T-helper 2 cell treated with Interferon-gamma antibody and Interleukin-4, amounts not matched to agents 5 μg/mL and 100 μg/mL, for 36 hours (primary cell): ENCODE measurements around the gene RECQL5.

Experiments used
- DNase-seq: peaks from one replicate; pipeline ENCODE4 v3.0.0; 2021; ENCODE audit warnings: low spot score
- H3K27ac Mint-ChIP-seq: one replicate; pipeline ENCODE4 v1.8.0; 2021; ENCODE audit warnings: mild to moderate bottlenecking, mixed read lengths
- H3K27me3 Mint-ChIP-seq: one replicate; pipeline ENCODE4 v1.8.0; 2021; ENCODE audit warnings: low read depth, mixed read lengths
- H3K36me3 Mint-ChIP-seq: one replicate; pipeline ENCODE4 v1.8.0; 2021; ENCODE audit warnings: low read depth, mixed read lengths
- H3K4me1 Mint-ChIP-seq: one replicate; pipeline ENCODE4 v1.8.0; 2021; ENCODE audit warnings: low read depth, mixed read lengths
- H3K4me3 Mint-ChIP-seq: one replicate; pipeline ENCODE4 v1.8.0; 2022; ENCODE audit warnings: mild to moderate bottlenecking, moderate library complexity, mixed read lengths
- H3K9me3 Mint-ChIP-seq: one replicate; pipeline ENCODE4 v1.8.0; 2021; ENCODE audit warnings: mixed read lengths

RECQL5 gene

GRCh38 chr17:75617675-75618074 lies 49.3 kb downstream of the RECQL5 start:
- Mint-ChIP-seq H3K36me3 (no peaks in the 10 kb centered on the region), H3K9me3 (no peaks in the 10 kb centered on the region)

GRCh38 chr17:75617218-75617617 lies 49.7 kb downstream of the RECQL5 start:
- Mint-ChIP-seq H3K36me3 (no peaks in the 10 kb centered on the region), H3K4me3 (no peak overlapping the region), H3K9me3 (no peaks in the 10 kb centered on the region), H3K4me1 (no peaks in the 10 kb centered on the region), H3K27ac (no peak overlapping the region), H3K27me3 (no peaks in the 10 kb centered on the region)
- DNase-seq: no peak

More at GRCh38 chr17:75617675-75618074, 49.3 kb downstream of the RECQL5 start:
- no peak for DNase-seq
- Mint-ChIP-seq H3K4me1 (no peaks in the 10 kb centered on the region), H3K27me3 (no peaks in the 10 kb centered on the region), H3K27ac (no peak overlapping the region), H3K4me3 (no peak overlapping the region)

GRCh38 chr17:75616521-75617122 lies 50.3 kb downstream of the RECQL5 start:
- H3K4me1 Mint-ChIP-seq: no peaks in the 10 kb centered on the region
- no peaks in the 10 kb centered on the region for H3K27me3 Mint-ChIP-seq
- no peaks in the 10 kb centered on the region for H3K36me3 Mint-ChIP-seq
- no peak for DNase-seq
- H3K4me3 Mint-ChIP-seq: no peak overlapping the region
- no peaks in the 10 kb centered on the region for H3K9me3 Mint-ChIP-seq
- no peak overlapping the region for H3K27ac Mint-ChIP-seq

DNA sequence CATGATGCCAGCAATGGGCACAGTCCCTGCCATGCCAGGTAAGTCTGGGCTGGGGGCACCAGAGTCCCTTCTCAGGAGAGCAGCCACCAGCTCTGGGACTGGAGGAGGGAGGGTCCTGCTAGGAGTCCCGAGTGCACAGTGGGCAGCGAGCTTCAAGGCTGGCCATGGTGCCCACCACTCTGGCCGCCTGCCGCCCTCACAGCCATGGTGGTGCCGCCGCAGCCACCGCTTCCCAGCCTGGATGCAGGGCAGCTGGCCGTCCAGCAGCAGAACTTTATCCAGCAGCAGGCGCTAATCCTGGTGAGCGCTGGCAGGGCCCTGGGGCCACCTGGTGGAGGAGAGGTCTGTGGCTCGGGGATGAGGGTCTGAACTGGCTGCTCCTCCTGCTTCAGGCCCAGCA lies 51.7 kb downstream of the RECQL5 start:
- no peaks in the 10 kb centered on the region for H3K9me3 Mint-ChIP-seq

DNA sequence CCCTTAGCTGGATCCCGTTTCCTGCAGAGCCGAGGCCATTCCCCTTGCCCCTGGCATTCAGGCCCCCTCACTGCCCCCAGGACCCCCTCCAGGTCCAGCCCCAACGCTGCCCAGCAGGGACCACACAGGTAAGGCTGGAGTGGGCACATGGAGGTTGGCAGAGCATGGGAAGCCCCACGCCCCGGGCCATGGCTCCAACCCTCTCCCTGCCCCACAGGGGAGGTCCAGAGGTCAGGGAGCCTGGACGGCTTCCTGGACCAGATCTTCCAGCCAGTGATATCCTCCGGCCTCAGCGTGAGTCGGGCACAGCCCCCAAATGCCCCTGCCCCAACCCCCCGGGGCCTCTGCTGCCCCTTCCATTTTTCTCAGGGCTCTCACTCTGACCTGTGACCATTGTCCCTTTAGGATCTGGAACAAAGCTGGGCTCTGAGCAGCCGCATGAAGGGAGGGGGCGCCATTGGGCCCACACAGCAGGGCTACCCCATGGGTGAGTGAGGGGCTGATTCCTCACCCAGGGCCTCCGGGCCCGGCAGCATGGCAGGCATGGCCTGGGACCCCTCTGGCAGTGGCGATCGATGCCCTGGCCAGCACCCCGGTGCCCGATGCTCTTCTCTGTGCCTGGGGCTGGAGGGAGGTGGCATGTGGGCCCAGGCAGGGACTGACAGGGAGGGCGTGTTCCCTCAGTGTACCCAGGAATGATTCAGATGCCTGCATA lies 52.2 kb downstream of the RECQL5 start:
- H3K4me1 Mint-ChIP-seq: no peaks in the 10 kb centered on the region
- no peak for DNase-seq
- H3K27me3 Mint-ChIP-seq: no peaks in the 10 kb centered on the region
- H3K36me3 Mint-ChIP-seq: no peaks in the 10 kb centered on the region
- H3K9me3 Mint-ChIP-seq: no peaks in the 10 kb centered on the region
- no peak overlapping the region for H3K27ac Mint-ChIP-seq
- no peak overlapping the region for H3K4me3 Mint-ChIP-seq

More for the DNA sequence above, 51.7 kb downstream of the RECQL5 start:
- Mint-ChIP-seq H3K4me3 (no peak overlapping the region), H3K27me3 (no peaks in the 10 kb centered on the region), H3K36me3 (no peaks in the 10 kb centered on the region), H3K4me1 (no peaks in the 10 kb centered on the region), H3K27ac (no peak overlapping the region)
- DNase-seq: no peak

DNA sequence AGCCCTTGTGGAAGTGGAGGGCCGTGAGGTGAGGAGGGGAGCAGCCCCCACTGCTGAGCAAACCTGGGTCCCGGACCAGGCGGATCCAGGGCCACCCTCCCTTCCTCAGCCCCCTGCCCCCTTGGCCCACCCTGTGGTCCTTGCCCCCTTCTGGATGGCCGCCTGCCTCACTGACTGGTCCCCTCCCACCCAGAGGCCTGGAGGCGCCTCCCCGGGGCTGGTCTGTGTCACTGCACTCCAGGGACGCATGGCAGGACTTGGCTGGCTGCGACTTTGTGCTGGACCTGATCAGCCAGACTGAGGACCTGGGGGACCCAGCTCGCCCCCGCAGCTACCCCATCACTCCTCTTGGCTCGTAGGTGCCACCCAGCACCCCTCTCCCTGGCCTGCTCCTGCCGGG lies 52.9 kb downstream of the RECQL5 start:
- DNase-seq: no peak
- no peak overlapping the region for H3K4me3 Mint-ChIP-seq
- no peaks in the 10 kb centered on the region for H3K9me3 Mint-ChIP-seq

DNA sequence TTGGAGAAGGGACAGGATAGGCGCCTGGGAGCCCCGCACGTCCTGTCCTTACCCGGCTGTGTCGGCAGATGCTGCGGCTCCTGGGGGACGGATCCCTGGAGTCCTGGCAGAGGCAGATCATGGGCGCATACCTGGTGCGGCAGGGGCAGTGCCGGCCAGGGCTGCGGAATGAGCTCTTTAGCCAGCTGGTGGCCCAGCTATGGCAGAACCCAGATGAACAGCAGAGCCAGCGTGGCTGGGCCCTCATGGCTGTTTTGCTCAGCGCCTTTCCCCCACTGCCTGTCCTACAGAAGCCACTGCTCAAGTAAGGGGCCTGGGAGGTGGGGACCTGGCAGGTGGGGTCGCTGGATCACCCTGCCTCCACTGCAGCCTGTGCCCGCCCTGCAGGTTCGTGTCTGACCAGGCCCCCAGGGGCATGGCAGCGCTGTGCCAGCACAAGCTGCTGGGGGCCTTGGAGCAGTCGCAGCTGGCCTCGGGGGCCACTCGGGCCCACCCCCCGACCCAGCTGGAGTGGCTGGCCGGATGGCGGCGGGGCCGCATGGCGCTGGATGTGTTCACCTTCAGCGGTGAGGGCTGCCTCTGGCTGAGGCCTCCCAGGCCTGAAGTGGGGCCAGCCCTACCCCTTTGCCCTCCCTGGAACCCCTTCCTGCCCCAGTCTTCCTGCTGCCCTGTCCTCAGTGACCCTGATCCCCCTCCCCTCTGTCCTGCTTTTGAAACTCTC lies 53.9 kb downstream of the RECQL5 start:
- Mint-ChIP-seq H3K27me3 (no peaks in the 10 kb centered on the region), H3K27ac (no peak overlapping the region), H3K4me1 (no peaks in the 10 kb centered on the region), H3K36me3 (no peaks in the 10 kb centered on the region), H3K9me3 (no peaks in the 10 kb centered on the region), H3K4me3 (no peak overlapping the region)
- DNase-seq: no peak

More for the DNA sequence above, 52.9 kb downstream of the RECQL5 start:
- H3K27me3 Mint-ChIP-seq: no peaks in the 10 kb centered on the region
- H3K36me3 Mint-ChIP-seq: no peaks in the 10 kb centered on the region
- H3K27ac Mint-ChIP-seq: no peak overlapping the region
- H3K4me1 Mint-ChIP-seq: no peaks in the 10 kb centered on the region

DNA sequence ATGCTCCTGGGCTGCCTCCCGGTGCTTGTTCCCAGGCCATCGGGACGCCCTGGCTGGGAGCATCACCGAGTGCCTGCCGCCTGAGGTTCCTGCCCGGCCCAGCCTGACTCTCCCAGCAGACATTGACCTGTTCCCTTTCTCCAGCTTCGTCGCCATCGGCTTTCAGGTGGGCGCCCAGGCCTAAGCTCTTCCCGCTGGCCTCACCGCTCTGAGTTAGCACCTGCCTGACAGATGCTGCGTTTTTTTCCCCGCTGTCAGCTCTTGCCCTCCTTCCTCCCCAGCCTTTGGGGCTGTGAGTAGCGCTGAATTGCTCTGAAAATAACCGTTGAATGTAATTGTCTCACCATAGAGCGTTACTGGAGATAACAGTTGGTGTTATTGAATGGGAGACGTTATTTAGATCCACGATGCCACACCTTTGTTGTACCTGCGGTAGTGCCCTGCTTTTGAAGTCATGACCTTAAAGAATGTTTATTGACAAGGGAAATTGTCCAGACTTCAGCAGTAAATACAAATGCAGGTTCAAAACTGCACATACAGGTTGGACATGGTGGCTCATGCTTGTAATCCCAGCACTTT lies 55.0 kb downstream of the RECQL5 start:
- Mint-ChIP-seq H3K9me3 (no peaks in the 10 kb centered on the region), H3K36me3 (no peaks in the 10 kb centered on the region), H3K4me1 (no peaks in the 10 kb centered on the region), H3K27ac (no peak overlapping the region), H3K4me3 (no peak overlapping the region), H3K27me3 (no peaks in the 10 kb centered on the region)
- no peak for DNase-seq

GRCh38 chr17:75610103-75610984 lies 56.6 kb downstream of the RECQL5 start:
- Mint-ChIP-seq H3K4me1 (no peaks in the 10 kb centered on the region), H3K4me3 (no peak overlapping the region), H3K36me3 (no peaks in the 10 kb centered on the region), H3K9me3 (no peaks in the 10 kb centered on the region), H3K27me3 (no peaks in the 10 kb centered on the region), H3K27ac (no peak overlapping the region)
- no peak for DNase-seq

DNA sequence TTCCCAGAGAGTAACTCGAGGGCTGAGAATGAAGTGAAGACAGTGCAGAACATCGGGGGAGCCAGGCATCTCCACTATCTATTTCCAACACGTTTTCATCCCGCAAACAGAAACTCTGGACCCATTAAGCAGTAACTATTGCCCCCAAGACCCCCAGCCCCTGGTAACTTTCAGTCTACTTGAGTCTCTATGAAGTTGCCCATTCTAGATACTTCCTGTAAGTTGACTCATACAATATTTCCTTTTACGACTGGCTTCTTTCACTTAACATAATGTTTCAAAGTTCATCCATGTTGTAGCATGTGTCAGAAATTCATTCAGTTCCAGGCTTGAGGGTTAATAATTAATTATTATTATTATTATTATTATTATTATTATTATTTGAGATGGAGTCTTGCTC lies 59.9 kb downstream of the RECQL5 start:
- Mint-ChIP-seq H3K4me1 (no peaks in the 10 kb centered on the region), H3K36me3 (no peaks in the 10 kb centered on the region), H3K27ac (no peak overlapping the region)

DNA sequence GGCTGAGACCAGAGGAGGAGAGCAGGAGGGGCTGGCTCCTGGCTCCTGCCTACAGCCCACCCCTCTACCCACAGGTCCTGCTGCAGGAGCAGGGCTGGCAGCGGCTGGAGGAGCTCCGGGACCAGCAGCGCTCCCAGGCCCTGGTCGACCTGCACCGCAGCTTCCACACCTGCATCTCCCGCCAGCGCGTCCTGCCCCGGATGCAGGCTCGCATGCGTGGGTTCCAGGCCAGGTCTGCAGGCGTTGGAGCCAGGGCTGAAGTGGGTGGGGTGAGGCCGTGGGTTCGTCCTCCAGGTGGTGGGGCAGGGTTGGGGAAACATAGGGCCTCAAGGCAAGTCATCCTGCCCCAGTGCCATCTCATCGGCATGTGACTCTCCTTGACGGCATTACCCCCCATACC lies 61.2 kb downstream of the RECQL5 start:
- Mint-ChIP-seq H3K27ac (no peak overlapping the region), H3K27me3 (no peaks in the 10 kb centered on the region), H3K4me3 (no peak overlapping the region), H3K9me3 (no peaks in the 10 kb centered on the region), H3K36me3 (no peaks in the 10 kb centered on the region), H3K4me1 (no peaks in the 10 kb centered on the region)
- DNase-seq: no peak

More for the DNA sequence above, 59.9 kb downstream of the RECQL5 start:
- H3K27me3 Mint-ChIP-seq: no peaks in the 10 kb centered on the region
- DNase-seq: no peak
- H3K4me3 Mint-ChIP-seq: no peak overlapping the region
- H3K9me3 Mint-ChIP-seq: no peaks in the 10 kb centered on the region

GRCh38 chr17:75604034-75604695 lies 62.8 kb downstream of the RECQL5 start:
- Mint-ChIP-seq H3K9me3 (no peaks in the 10 kb centered on the region), H3K4me3 (no peak overlapping the region)
- DNase-seq: no peak

DNA sequence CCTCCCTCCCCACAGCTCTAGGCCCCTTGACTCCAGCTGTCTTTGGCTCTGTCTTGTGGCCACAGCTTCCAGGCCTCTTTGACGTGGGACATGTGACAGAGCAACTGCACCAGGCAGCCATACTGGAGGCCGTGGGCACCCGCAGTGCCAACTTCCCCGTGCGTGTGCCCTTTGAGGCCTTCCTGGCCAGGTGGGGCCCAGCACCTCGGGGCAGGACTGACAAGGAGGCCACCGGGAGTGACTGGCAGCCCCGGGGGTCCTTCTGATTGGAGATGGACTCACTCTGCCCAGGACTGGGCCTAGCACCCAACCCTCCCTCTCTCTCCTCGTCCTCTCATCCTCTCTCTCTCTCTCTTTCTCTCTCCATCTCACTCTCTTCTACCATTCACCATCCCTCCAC lies 63.8 kb downstream of the RECQL5 start:
- Mint-ChIP-seq H3K27ac (no peak overlapping the region), H3K27me3 (no peaks in the 10 kb centered on the region), H3K9me3 (no peaks in the 10 kb centered on the region), H3K36me3 (no peaks in the 10 kb centered on the region), H3K4me1 (no peaks in the 10 kb centered on the region), H3K4me3 (no peak overlapping the region)
- no peak for DNase-seq

More at GRCh38 chr17:75604034-75604695, 62.8 kb downstream of the RECQL5 start:
- Mint-ChIP-seq H3K27ac (no peak overlapping the region), H3K36me3 (no peaks in the 10 kb centered on the region), H3K27me3 (no peaks in the 10 kb centered on the region), H3K4me1 (no peaks in the 10 kb centered on the region)
